Right lobe of liver (tissue), 4 donors: ENCODE results near the gene LRRC15.

Source experiments
- POLR2A ChIP-seq: fragments of 450-650 bp; IDR thresholded peaks from one replicate; pipeline ENCODE4 v1.6.1; 2017; ENCODE audit warnings: antibody characterized with exemption, mild to moderate bottlenecking
- TF ChIP-seq, protein P1 (sequence below), 4 donors: fragments of 200-600 bp in 3 of 4; fragments of 450-650 bp in 1 of 4; IDR thresholded peaks; one replicate each; pipeline versions ENCODE4 v1.5.1 to v1.8.0; 2016 to 2022; ENCODE audit warnings: antibody characterized with exemption in 4 of 4, mild to moderate bottlenecking in 2 of 4
- donor health status: DM: no; HTN: no; CAD: no.
- donor health status: DM: no; HTN: no; CAD: no.
- donor health status: DM: no; HTN: yes; CAD: no.

DNA sequence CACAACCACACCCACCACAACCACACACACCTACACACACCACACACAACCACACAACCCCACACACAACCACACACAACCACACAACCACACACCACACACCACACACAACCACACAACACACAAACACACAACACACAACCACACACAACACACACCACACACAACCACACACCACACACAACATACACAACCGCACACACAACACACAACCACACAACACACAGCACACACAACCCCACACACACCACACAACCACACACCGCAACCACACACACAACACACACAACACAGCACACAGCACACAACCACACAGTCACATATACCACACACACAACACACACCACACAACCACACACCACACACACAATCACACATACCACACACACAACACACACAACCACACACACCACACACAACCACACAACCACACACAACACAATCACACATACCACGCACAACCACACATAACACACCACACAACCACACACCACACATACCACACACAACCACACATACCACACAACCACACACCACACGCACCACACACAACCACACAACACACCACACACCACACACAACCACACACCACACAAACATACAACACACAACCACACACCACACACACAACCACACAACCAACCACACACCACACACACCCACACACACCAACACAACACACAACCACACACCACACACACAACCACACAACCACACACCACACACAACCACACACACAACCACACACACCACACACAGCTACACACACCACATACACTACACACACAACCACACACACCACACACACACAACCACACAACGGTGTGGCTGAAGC is 42.1 kb downstream of the LRRC15 start:
- TF ChIP-seq, protein P1, sequence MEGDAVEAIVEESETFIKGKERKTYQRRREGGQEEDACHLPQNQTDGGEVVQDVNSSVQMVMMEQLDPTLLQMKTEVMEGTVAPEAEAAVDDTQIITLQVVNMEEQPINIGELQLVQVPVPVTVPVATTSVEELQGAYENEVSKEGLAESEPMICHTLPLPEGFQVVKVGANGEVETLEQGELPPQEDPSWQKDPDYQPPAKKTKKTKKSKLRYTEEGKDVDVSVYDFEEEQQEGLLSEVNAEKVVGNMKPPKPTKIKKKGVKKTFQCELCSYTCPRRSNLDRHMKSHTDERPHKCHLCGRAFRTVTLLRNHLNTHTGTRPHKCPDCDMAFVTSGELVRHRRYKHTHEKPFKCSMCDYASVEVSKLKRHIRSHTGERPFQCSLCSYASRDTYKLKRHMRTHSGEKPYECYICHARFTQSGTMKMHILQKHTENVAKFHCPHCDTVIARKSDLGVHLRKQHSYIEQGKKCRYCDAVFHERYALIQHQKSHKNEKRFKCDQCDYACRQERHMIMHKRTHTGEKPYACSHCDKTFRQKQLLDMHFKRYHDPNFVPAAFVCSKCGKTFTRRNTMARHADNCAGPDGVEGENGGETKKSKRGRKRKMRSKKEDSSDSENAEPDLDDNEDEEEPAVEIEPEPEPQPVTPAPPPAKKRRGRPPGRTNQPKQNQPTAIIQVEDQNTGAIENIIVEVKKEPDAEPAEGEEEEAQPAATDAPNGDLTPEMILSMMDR (IDR thresholded peaks at IDR 0.05) = no peak
- TF ChIP-seq POLR2A = no peak
